ENCODE measurements around the gene TRMT61B. TPM values are rescaled to one million over a fixed set of nuclear protein-coding genes. Genes with fewer than 3 reads are reported as not detected.

TRMT61B gene
- polyA plus RNA-seq, 3 donors from 2014 or later = 13.1 to 20.5 (median 16.3) TPM

Other genes with a start within 250 kb of the TRMT61B start
- 100 to 1,000 TPM in 1 of 3 donors, 10 to 100 TPM in 2; 62.1 to 104 (median 72.3) TPM for gene PPP1CB, start 118.5 kb downstream of the TRMT61B start, polyA plus RNA-seq
- gene SPDYA, start 59.5 kb downstream of the TRMT61B start, polyA plus RNA-seq = not detected
- gene WDR43, start 24.4 kb upstream of the TRMT61B start, polyA plus RNA-seq = 10 to 100 TPM; 14.2 to 24.6 (median 21.9) TPM
- 10 to 100 TPM in 1 of 3 donors, 1 to 10 TPM in 2; 3.1 to 13.0 (median 9.5) TPM for gene TOGARAM2, start 111.0 kb upstream of the TRMT61B start, polyA plus RNA-seq
- not detected for gene PCARE, start 204.2 kb upstream of the TRMT61B start, polyA plus RNA-seq
- 10 to 100 TPM; 20.4 to 32.7 (median 20.5) TPM for gene CLIP4, start 245.1 kb upstream of the TRMT61B start, polyA plus RNA-seq